ENCODE data around the gene TMEM143. TPM values are rescaled to one million over a fixed set of nuclear protein-coding genes. Genes with fewer than 3 reads are reported as not detected.
A peak's percentile ranks its signal among the peaks of the same experiment; 100 is the strongest.

Gene TMEM143
- 3.4 and 5.1 TPM in 2 replicates for total RNA-seq (2014; rRNA removed; shearing (Covaris generic); ENCODE audit: low replicate concordance)

GRCh38 chr19:48363810-48364597 lies at the start of gene TMEM143, which contains the start of gene SYNGR4:
TSS of gene TMEM143 (minus strand) at chr19:48363940. CDS start at chr19:48363920, 20 bp downstream.
TSS of gene SYNGR4 (plus strand) at chr19:48364367. CDS start at chr19:48365843, 1,476 bp downstream.
- Histone ChIP-seq H3K4me3 (peak within 1 kb of the TSS; percentile 65), H3K9me3 (no peaks in the 10 kb centered on the region), H3K27me3 (no peaks in the 10 kb centered on the region), H3K36me3 (peaks cover 14% of the 10 kb centered on the region)
- DNase-seq: peak; percentile 99

GRCh38 chr19:48405850-48406249 lies 42.1 kb upstream of the TMEM143 start:
- H3K36me3 ChIP-seq: no peaks in the 10 kb centered on the region; the same call in 1 of the 2 replicates
- no peaks in the 10 kb centered on the region for H3K27me3 ChIP-seq
- no peak for DNase-seq
- H3K9me3 ChIP-seq: 0 out of 2 replicates have a peak, but pooled peaks cover 2% of the 10 kb centered on the region
- H3K4me3 ChIP-seq: no peak overlapping the region

GRCh38 chr19:48405010-48405659 lies 41.4 kb upstream of the TMEM143 start:
- H3K4me3 ChIP-seq: no peak overlapping the region
- DNase-seq: no peak
- no peaks in the 10 kb centered on the region; the same call in 1 of the 2 replicates for H3K36me3 ChIP-seq
- no peaks in the 10 kb centered on the region for H3K27me3 ChIP-seq
- 0 out of 2 replicates have a peak, but pooled peaks cover 2% of the 10 kb centered on the region for H3K9me3 ChIP-seq

GRCh38 chr19:48403606-48404005 lies 39.9 kb upstream of the TMEM143 start:
- H3K9me3 ChIP-seq: 0 out of 2 replicates have a peak, but pooled peaks cover 2% of the 10 kb centered on the region
- H3K27me3 ChIP-seq: no peaks in the 10 kb centered on the region
- peak; percentile 66 for DNase-seq
- no peaks in the 10 kb centered on the region; the same call in 1 of the 2 replicates for H3K36me3 ChIP-seq
- H3K4me3 ChIP-seq: no peak overlapping the region

- Histone ChIP-seq H3K27me3 (peaks cover 9% of the 10 kb centered on the region), H3K4me3 (no peak overlapping the region), H3K9me3 (0 out of 2 replicates have a peak, but pooled peaks cover 2% of the 10 kb centered on the region), H3K36me3 (no peaks in the 10 kb centered on the region; the same call in 1 of the 2 replicates)
- DNase-seq: no peak
These were observed 37.5 kb upstream of the TMEM143 start for GRCh38 chr19:48401287-48401686.

GRCh38 chr19:48400018-48400742 lies 36.4 kb upstream of the TMEM143 start:
- Histone ChIP-seq H3K4me3 (no peak overlapping the region), H3K36me3 (no peaks in the 10 kb centered on the region; the same call in 1 of the 2 replicates), H3K27me3 (peaks cover 17% of the 10 kb centered on the region), H3K9me3 (no peaks in the 10 kb centered on the region)
- peak; percentile 63 for DNase-seq

- peak overlapping the region; percentile 48 for H3K4me3 ChIP-seq
- no peaks in the 10 kb centered on the region for H3K36me3 ChIP-seq
- peak; percentile 87 for DNase-seq
- H3K9me3 ChIP-seq: no peaks in the 10 kb centered on the region
- H3K27me3 ChIP-seq: peaks cover 30% of the 10 kb centered on the region
These were observed 34.9 kb upstream of the TMEM143 start for GRCh38 chr19:48398375-48399235.

- H3K9me3 ChIP-seq: no peaks in the 10 kb centered on the region
- no peaks in the 10 kb centered on the region for H3K36me3 ChIP-seq
- H3K27me3 ChIP-seq: peaks cover 33% of the 10 kb centered on the region
- no peak for DNase-seq
- H3K4me3 ChIP-seq: peak overlapping the region; percentile 48
These were observed 34.3 kb upstream of the TMEM143 start for GRCh38 chr19:48398102-48398374.

- Histone ChIP-seq H3K36me3 (no peaks in the 10 kb centered on the region), H3K27me3 (peaks cover 33% of the 10 kb centered on the region), H3K9me3 (no peaks in the 10 kb centered on the region), H3K4me3 (peak overlapping the region; percentile 48)
- no peak for DNase-seq
These were observed 33.7 kb upstream of the TMEM143 start for GRCh38 chr19:48397263-48398101.

GRCh38 chr19:48396824-48397176 lies 33.1 kb upstream of the TMEM143 start:
- no peaks in the 10 kb centered on the region for H3K36me3 ChIP-seq
- no peak overlapping the region for H3K4me3 ChIP-seq
- H3K9me3 ChIP-seq: no peaks in the 10 kb centered on the region
- no peak for DNase-seq
- H3K27me3 ChIP-seq: peaks cover 33% of the 10 kb centered on the region

- no peaks in the 10 kb centered on the region for H3K9me3 ChIP-seq
- H3K36me3 ChIP-seq: peaks cover under 1% of the 10 kb centered on the region; the same call in 1 of the 2 replicates
- DNase-seq: no peak
- H3K4me3 ChIP-seq: no peak overlapping the region
- H3K27me3 ChIP-seq: peaks cover 33% of the 10 kb centered on the region
These were observed 32.5 kb upstream of the TMEM143 start for GRCh38 chr19:48396016-48396823.

GRCh38 chr19:48395499-48395898 lies 31.8 kb upstream of the TMEM143 start:
- peaks cover 33% of the 10 kb centered on the region for H3K27me3 ChIP-seq
- H3K9me3 ChIP-seq: no peaks in the 10 kb centered on the region
- H3K4me3 ChIP-seq: no peak overlapping the region
- peaks cover 7% of the 10 kb centered on the region for H3K36me3 ChIP-seq
- no peak for DNase-seq

- Histone ChIP-seq H3K27me3 (peaks cover 33% of the 10 kb centered on the region), H3K4me3 (no peak overlapping the region), H3K9me3 (no peaks in the 10 kb centered on the region), H3K36me3 (peaks cover 8% of the 10 kb centered on the region)
- no peak for DNase-seq
These were observed 31.4 kb upstream of the TMEM143 start for GRCh38 chr19:48395170-48395455.

GRCh38 chr19:48394331-48395169 lies 30.8 kb upstream of the TMEM143 start:
- DNase-seq: no peak
- H3K36me3 ChIP-seq: peaks cover 8% of the 10 kb centered on the region
- no peaks in the 10 kb centered on the region for H3K9me3 ChIP-seq
- peaks cover 33% of the 10 kb centered on the region for H3K27me3 ChIP-seq
- H3K4me3 ChIP-seq: no peak overlapping the region
